NCI-H128 (cell line): Measurements from ENCODE around the gene ACCS.

Experiments
- DNase-seq: peaks from one replicate; lab custom pipeline; 2025; ENCODE audit not compliant: unreplicated experiment; lab: John Stamatoyannopoulos, UW

The ACCS gene

GRCh38 chr11:44133335-44133946 lies 67.4 kb downstream of the ACCS start:
- DNase-seq = no peak
